Measurements from ENCODE around the gene PHLPP2.
"Not testable (repeated sequence)": the region's sequence is repeated elsewhere in the genome, so short reads cannot be mapped to it uniquely, and the experiment has no call there.

DNA sequence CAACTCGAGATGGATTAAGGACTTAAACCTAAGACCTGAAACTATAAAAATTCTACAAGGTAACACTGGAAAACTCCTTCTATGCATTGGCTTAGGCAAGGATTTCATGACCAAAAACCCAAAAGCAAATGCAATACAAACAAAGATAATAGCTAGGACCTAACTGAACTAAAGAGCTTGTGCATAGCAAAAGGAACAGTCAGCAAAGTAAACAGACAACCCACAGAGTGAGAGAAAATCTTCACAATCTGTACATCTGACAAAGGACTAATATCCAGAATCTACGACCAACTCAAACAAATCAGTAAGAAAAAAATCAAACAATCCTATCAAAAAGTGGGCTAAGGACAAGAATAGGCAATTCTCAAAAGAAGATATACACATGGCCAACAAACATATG, 126.1 kb downstream of the PHLPP2 start:
- TF ChIP-seq, protein P1, sequence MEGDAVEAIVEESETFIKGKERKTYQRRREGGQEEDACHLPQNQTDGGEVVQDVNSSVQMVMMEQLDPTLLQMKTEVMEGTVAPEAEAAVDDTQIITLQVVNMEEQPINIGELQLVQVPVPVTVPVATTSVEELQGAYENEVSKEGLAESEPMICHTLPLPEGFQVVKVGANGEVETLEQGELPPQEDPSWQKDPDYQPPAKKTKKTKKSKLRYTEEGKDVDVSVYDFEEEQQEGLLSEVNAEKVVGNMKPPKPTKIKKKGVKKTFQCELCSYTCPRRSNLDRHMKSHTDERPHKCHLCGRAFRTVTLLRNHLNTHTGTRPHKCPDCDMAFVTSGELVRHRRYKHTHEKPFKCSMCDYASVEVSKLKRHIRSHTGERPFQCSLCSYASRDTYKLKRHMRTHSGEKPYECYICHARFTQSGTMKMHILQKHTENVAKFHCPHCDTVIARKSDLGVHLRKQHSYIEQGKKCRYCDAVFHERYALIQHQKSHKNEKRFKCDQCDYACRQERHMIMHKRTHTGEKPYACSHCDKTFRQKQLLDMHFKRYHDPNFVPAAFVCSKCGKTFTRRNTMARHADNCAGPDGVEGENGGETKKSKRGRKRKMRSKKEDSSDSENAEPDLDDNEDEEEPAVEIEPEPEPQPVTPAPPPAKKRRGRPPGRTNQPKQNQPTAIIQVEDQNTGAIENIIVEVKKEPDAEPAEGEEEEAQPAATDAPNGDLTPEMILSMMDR (IDR thresholded peaks at IDR 0.05), result not testable (repeated sequence)
- TF ChIP-seq POLR2A (IDR thresholded peaks at IDR 0.05), result not testable (repeated sequence)

Measured in gastroesophageal sphincter (tissue), 3 donors.